ENCODE measurements around the gene PLCD4. TPM values are rescaled to one million over a fixed set of nuclear protein-coding genes. Genes with fewer than 3 reads are reported as not detected.

PLCD4 gene
- total RNA-seq, 2 donors from 2014 or later: 0.26 to 0.73 TPM

DNA sequence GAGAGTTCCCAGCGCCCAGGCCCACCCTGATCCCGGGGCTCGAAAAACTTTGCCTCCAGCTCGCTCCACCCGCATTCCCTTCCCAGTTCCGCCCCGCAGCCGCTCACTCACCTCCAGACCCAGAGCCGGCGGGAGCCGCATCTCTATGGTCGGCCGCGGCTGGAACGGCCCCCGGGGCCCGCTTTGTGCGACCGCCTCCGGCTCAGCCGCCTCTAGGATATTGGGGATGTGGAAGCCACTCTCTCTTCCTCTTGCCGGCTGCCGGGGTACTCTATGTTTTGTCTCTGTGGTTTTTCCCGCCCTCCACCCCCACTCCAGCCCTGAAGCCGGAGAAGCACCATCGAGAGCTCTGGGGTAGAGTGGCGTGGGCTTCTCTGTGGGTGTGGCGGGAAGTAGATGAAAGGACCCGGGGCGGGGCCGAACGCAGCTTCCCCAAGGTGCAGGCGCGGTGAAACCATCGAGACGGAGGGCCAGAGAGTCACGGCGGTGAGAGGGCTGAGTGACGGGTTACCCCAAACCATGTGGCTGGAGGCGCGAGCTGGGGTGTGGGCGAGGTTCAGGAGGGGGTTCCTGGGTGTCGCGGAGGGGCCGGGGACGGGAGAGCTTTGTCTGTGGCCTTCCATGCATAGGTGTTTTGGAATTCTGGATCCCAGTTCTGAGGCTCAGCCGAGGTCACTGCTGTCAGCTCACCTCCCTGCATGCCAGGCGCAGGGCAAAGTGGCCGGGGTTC, 51.7 kb downstream of the PLCD4 start, which contains the start of the genes BCS1L and ZNF142:
Gene BCS1L (plus strand): TSS at position 426 of the 730 bp plus-strand sequence. CDS start 1,305 bp downstream, outside the sequence.
Gene ZNF142 (minus strand): TSS at position 366 of the 730 bp plus-strand sequence. CDS start 3,194 bp downstream, outside the sequence.
- Mint-ChIP-seq H3K4me1 (peaks cover 10% of the 10 kb centered on the region), H3K36me3 (ENCODE audit: low read depth) (peaks cover 42% of the 10 kb centered on the region), H3K27ac (peak within 1 kb of the TSS; percentile 83), H3K4me3 (peak within 1 kb of the TSS; percentile 85), H3K27me3 (ENCODE audit: insufficient read depth) (peaks cover 2% of the 10 kb centered on the region), H3K9me3 (no peaks in the 10 kb centered on the region)
- 0 to 6% methylated on average over 7 to 49 of the region's 49 CpGs for WGBS, 2 experiments (ENCODE audit: insufficient coverage in 1 of 2, insufficient read length in 1 of 2)
- H3K27ac ChIP-seq (ENCODE audit: low read depth, low read length): peak within 1 kb of the TSS; percentile 66
- peak; percentile 97 for DNase-seq
- no peaks in the 10 kb centered on the region for H3K4me1 ChIP-seq (ENCODE audit: control insufficient read depth, insufficient read depth, low read length)
- TF ChIP-seq, protein P1, sequence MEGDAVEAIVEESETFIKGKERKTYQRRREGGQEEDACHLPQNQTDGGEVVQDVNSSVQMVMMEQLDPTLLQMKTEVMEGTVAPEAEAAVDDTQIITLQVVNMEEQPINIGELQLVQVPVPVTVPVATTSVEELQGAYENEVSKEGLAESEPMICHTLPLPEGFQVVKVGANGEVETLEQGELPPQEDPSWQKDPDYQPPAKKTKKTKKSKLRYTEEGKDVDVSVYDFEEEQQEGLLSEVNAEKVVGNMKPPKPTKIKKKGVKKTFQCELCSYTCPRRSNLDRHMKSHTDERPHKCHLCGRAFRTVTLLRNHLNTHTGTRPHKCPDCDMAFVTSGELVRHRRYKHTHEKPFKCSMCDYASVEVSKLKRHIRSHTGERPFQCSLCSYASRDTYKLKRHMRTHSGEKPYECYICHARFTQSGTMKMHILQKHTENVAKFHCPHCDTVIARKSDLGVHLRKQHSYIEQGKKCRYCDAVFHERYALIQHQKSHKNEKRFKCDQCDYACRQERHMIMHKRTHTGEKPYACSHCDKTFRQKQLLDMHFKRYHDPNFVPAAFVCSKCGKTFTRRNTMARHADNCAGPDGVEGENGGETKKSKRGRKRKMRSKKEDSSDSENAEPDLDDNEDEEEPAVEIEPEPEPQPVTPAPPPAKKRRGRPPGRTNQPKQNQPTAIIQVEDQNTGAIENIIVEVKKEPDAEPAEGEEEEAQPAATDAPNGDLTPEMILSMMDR (conservative IDR thresholded peaks at IDR 0.05): no peak
- H3K27me3 ChIP-seq (ENCODE audit: control insufficient read depth, insufficient read depth, low read length, poor library complexity, severe bottlenecking): no peaks in the 10 kb centered on the region
- peak within 1 kb of the TSS; percentile 59 for H3K9ac ChIP-seq (ENCODE audit: extremely low read depth, low read length, poor library complexity, severe bottlenecking)
- peak within 1 kb of the TSS; percentile 98 for H3K4me3 ChIP-seq (ENCODE audit: low read length)
- H3K9me3 ChIP-seq (ENCODE audit: control insufficient read depth, low read length): no peaks in the 10 kb centered on the region
- peaks cover 63% of the 10 kb centered on the region for H3K36me3 ChIP-seq (ENCODE audit: control insufficient read depth, insufficient read depth, low read length)

DNA sequence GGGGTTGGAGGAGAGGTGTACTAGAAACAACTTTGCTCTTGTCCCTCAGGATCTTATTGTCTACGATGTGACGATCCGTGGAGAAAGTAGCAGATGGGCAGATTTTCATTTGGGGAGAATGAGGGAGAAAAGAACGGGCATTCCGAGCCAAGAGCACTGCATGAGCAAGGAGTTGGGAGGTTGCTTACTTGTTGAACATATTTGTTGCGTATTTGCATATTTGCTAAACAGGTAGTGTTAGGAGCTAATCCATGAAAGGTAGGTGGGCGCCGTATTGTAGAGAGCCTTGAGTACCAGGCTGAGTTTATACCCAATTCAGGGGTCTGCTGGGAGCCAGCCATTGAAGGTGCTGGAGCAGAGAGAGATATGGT, 52.3 kb downstream of the PLCD4 start:
- H3K36me3 ChIP-seq (ENCODE audit: control insufficient read depth, insufficient read depth, low read length): peaks cover 63% of the 10 kb centered on the region
- TF ChIP-seq, protein P1 (conservative IDR thresholded peaks at IDR 0.05): no peak
- Mint-ChIP-seq H3K4me3 (peak overlapping the region; percentile 85), H3K27ac (peak overlapping the region; percentile 83), H3K36me3 (ENCODE audit: low read depth) (peaks cover 44% of the 10 kb centered on the region), H3K9me3 (no peaks in the 10 kb centered on the region), H3K27me3 (ENCODE audit: insufficient read depth) (peaks cover 2% of the 10 kb centered on the region), H3K4me1 (peaks cover 10% of the 10 kb centered on the region)
- no peaks in the 10 kb centered on the region for H3K4me1 ChIP-seq (ENCODE audit: control insufficient read depth, insufficient read depth, low read length)
- DNase-seq: no peak
- WGBS, 2 experiments (ENCODE audit: insufficient coverage in 1 of 2, insufficient read length in 1 of 2): 32 to 39% methylated on average over 8 of the region's 8 CpGs
- no peaks in the 10 kb centered on the region for H3K9me3 ChIP-seq (ENCODE audit: control insufficient read depth, low read length)
- peak overlapping the region; percentile 59 for H3K9ac ChIP-seq (ENCODE audit: extremely low read depth, low read length, poor library complexity, severe bottlenecking)
- H3K27me3 ChIP-seq (ENCODE audit: control insufficient read depth, insufficient read depth, low read length, poor library complexity, severe bottlenecking): no peaks in the 10 kb centered on the region
- peak overlapping the region; percentile 98 for H3K4me3 ChIP-seq (ENCODE audit: low read length)
- no peak overlapping the region for H3K27ac ChIP-seq (ENCODE audit: low read depth, low read length)

DNA sequence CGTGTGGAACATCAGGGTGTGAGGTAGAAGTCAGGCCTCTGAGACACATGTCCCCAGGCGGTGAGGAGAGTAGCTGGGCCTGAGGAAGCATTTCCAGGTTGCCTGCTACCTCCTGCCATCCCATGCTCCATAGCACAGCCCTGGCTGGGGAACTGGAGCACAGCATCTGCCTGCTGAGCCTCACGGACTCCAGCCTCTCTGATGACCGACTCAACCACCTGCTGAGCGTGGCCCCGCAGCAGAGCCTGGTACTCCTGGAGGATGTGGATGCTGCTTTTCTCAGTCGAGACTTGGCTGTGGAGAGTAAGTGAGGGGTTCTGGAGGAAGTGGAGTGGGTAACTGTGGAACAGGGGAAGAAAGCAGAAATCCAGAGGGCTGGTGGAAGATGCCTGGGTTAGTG, 54.7 kb downstream of the PLCD4 start:
- Mint-ChIP-seq H3K9me3 (no peaks in the 10 kb centered on the region), H3K4me1 (peaks cover 10% of the 10 kb centered on the region), H3K27ac (no peak overlapping the region), H3K36me3 (ENCODE audit: low read depth) (peaks cover 46% of the 10 kb centered on the region), H3K4me3 (no peak overlapping the region), H3K27me3 (ENCODE audit: insufficient read depth) (peaks cover 2% of the 10 kb centered on the region)
- Histone ChIP-seq H3K9me3 (ENCODE audit: control insufficient read depth, low read length) (no peaks in the 10 kb centered on the region), H3K36me3 (ENCODE audit: control insufficient read depth, insufficient read depth, low read length) (peaks cover 63% of the 10 kb centered on the region), H3K9ac (ENCODE audit: extremely low read depth, low read length, poor library complexity, severe bottlenecking) (no peak overlapping the region), H3K4me3 (ENCODE audit: low read length) (no peak overlapping the region), H3K27me3 (ENCODE audit: control insufficient read depth, insufficient read depth, low read length, poor library complexity, severe bottlenecking) (no peaks in the 10 kb centered on the region), H3K4me1 (ENCODE audit: control insufficient read depth, insufficient read depth, low read length) (no peaks in the 10 kb centered on the region), H3K27ac (ENCODE audit: low read depth, low read length) (no peak overlapping the region)
- DNase-seq: no peak
- TF ChIP-seq, protein P1 (conservative IDR thresholded peaks at IDR 0.05): no peak
- WGBS, 2 experiments (ENCODE audit: insufficient coverage in 1 of 2, insufficient read length in 1 of 2): 95 to 100% methylated on average over 5 to 7 of the region's 7 CpGs
